Activated CD4-positive, alpha-beta T cell treated with anti-CD3 and anti-CD28 coated beads, Interleukin-2, Interleukin-6, amounts not matched to agents 100 ng/mL and 50 ng/mL, durations not matched to agents 16 hours and 8 hours (primary cell): ENCODE results near the gene GNMT.
"Not testable (repeated sequence)": the region's sequence is repeated elsewhere in the genome, so short reads cannot be mapped to it uniquely, and the experiment has no call there.

ENCODE experiments used
- DNase-seq: peaks from one replicate; pipeline ENCODE4 v3.0.0-alpha.2; 2020

GNMT gene

DNA sequence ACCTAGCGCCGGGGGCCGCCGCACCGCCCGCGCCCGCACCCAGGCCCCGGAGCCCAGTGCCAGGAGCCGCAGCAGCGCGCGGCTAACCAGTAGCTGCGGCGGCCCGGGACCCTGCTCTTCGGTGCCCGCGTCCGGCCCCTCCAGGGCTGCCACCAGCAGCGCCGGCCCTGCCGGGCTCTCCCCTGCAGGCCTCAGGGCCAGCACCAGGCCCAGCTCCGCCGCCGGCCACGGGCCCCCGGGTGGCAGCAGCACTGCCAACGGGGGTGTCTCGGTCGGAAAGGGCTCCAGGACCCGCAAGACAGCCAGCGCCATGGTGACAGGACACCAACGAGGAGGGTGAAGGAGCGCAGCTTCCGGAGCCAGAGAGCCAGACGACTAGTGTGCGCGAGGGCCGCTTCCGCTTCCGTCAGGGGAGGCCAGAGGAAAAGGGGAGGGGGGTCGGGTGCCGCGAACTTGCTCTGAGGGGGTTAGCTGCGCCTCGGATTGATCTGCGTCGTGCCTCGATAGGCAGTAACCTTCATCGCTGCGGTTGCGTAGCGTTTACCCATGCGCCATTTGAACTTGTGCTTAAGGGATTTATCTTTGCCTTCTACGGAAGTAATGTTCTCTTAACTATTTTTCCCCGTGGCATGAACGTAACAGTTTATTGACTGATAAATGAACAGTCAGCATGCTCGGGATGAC is 18.4 kb downstream of the GNMT start, which contains the start of gene PEX6:
PEX6 (minus strand) TSS at position 343 of the 684 bp plus-strand sequence; CDS start at position 312, 31 bp downstream.
- peak; percentile 97 for DNase-seq

DNA sequence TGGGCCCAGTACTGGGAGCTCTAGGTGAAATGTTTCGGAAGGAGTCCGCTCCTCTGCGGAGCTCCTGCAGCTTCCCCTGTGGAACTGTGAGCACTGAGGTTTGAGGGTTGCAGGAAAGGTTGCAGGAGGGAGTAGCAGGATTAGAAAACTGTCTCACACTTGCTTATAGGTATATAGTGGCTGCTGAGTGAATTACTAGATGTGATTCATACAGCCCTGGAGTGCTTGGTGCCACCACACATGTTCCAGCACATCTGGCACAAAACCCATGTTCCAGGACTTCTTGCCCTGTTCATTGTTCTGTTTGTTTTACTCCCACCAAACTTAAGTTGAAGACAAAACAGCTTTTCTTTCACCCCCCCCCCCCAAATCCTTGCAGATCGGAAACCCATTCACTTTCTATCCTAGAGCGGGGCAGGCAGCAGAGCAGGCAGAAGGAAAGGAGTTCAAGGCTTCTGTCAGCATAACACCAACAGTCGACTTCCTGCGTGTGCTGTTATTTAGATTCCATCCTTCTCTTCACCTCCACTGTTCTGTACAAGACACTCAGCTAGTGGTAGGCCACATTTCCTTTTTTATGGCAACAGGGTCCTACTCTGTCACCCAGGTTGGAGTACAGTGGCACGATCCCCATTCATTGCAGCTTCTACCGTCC is 19.1 kb downstream of the GNMT start:
- DNase-seq: no peak

DNA sequence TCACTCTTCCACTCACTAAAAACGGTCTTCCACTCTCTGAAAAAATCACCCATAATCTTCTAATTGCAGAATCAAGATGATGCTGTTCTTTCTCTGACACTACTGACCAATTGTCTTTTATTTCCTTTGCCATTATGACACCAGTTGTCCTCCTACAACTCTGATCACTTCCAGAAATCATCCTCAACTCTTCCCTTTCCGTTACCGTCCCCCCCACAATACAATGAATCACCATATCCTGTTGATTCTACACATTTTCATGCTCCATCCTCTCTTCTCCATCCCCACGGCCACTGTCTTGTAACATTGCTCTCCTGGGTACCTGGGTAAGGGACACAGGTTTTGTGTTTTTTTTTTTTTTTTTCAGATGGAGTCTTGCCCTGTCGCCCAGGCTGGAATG is 21.3 kb downstream of the GNMT start:
- DNase-seq: no peak

DNA sequence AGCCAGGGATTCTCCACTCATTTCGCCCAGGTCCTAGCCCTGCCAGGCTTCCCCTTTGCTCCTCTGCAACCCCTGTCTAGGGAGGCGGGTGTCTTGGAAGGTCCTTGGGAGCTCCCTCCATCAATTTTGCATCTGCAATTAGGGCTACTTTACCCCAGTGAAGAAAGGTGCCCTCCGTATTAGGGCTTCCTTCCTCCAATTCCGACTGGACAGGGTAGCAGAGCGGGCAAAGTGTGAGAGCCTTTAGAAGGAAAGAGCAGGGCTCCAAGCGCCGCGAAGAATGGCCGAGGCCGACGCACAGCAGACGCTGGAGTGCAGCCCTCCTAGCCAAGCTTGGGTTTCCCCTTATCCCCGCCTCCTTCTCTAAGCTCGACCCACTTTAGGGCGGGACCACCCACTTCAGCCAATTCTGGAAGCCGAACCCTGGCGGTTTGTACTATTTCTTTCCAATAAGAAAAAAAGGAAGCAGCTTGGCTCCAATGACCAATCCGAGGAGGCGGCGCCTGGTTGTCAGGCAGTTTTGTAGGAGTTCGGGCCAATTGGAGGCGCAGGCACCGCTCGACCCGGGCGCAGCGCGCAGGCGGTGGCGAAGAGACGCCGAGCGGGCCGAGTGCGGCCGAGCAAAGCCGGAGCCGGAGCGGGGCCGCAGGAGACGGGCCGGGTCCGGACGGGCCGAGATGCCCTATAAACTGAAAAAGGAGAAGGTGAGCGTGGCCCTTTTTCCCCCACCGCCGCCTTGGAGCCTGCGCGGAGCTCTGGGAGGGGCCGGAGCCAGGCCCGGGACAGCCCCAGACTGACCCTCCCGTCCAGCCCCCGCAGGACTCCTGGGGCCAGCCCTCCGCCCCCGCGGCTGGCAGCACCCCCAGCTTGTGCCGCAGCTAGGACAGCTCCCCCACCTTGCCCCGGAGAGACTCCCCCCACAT is 23.7 kb downstream of the GNMT start, which contains the start of gene PPP2R5D:
PPP2R5D (plus strand) TSS at position 570 of the 923 bp plus-strand sequence; CDS start at position 678, 108 bp downstream.
- DNase-seq: peak; percentile 99

DNA sequence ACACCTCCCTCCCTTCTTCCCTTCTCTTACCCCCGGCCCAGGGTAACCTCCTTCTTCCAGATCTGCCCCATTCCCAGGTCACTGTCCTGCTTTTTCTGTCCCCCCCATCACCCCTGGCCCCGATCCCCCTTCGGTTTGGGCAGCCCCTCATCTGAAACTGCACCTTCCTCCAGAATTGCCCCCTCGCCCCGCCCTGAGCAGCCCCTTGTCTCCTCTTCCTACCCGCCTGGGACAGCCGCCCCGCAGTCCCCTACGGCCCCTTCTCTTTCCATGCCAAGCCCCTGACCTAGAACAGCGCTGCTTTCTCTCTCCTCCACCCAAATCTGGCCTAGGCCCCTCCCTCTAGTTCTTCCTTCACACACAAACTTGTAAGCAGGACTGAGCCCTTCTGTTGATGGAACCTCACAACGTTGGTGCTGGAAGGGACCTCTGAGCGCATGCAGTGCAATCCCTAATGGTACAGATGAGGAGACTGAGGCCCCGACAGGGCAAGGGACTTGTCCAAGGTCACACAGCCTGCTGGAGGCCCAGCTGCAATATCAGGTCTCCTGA is 24.4 kb downstream of the GNMT start:
- DNase-seq: no peak

DNA sequence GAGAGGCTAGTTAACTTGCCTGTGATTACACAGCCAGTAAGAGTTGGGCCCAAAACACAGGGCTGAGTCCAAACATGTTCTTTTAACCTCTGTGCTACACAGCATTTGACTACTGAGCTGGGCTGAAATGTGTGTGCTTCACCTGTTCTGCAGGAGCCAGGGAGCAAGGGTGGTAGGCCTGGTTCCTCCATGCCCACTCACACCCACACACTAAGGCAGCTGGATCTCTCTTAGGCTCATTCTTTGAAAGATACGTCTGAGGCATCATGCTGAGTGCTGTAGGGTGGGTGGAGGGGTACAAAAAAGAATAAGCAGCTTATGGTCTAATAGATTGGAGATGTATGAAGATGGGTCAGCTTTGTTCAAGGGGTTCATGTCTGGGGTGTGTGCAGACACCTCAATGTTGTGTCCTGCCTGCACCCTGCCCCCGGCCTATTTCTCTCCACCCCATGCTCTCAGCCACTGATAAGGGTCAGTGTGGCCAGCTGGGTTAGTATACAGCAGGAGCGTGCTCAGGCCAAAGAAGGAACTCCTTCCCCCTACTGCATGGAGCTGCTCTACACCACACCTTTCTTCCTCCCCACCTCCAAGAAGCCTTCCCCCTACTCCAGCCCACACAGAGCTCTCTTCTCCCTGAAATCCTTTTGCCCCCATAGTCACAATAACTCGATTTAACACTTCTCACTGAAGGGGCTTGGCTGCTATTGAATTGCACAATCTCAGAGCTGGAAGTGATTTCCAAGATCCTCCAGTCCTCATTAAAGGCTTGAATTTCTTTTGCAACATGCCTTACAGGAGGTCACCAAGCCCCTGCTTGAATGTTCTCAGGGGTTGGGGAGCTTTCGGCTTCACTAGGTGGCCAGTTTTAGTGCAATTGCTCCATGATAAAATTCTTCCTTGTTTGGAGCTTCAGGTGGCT is 27.2 kb downstream of the GNMT start:
- DNase-seq: no peak

DNA sequence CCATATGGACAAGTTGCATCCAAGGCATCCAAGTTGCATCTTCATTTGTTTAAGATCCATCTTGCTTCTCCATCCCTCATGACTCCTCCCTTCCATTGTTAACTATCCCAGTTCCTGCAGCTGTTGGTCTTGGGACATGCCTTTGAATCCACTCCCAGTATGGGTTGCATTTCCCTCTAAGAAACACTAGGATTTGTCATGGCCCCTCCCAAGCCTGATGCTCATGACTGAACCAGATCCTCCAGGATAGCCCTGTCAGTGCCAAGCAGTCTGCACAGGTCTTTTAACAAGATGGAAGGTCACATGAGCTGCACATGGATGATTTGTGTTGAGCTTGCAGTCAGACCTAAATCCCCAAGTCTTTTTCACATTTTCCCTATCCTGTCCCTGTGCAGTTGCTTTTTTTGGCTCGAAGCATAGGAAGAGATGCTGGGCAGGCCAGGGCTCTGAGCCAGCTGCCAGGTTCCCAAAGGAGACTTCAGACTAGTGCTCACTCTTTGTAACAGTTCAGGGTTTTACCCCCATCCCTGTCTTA is 28.0 kb downstream of the GNMT start:
- no peak for DNase-seq

DNA sequence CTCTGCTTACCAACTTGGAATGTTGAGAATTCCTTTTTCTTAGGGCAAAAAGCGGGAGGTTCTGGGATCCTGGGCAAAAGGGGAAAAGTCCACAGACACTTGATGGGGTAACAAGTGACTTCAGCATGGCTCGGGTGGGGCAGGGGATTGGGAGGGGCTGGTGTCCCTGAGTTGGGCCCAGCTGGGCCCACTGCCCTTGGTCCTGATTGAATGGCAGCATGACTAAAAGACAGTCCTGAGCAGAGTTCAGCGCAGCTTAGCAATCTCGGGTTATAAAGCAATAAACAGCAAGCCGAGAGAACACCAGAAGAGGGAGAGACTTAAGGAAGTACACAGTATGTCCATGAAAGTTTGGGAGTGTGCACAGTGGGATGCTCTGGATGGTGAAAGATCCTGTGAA is 29.4 kb downstream of the GNMT start:
- DNase-seq: no peak

DNA sequence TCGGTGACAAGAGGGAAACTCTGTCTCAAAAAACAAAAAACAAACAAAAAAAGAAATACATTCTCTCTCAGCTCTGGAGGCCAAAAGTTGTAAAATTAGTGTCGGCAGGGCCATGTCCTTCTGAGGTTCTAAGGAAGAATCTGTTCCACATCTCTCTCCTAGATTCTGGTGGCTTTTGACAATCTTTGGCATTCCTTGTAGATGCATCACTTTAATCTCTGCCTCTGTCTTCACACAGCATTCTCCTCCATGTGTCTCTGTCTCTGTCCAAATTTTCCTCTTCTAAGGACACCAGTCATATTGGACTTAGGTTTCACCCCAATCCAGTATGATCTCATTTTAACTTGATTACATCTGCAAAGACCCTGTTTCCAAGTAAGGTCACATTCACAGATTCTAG is 32.9 kb downstream of the GNMT start:
- no peak for DNase-seq

DNA sequence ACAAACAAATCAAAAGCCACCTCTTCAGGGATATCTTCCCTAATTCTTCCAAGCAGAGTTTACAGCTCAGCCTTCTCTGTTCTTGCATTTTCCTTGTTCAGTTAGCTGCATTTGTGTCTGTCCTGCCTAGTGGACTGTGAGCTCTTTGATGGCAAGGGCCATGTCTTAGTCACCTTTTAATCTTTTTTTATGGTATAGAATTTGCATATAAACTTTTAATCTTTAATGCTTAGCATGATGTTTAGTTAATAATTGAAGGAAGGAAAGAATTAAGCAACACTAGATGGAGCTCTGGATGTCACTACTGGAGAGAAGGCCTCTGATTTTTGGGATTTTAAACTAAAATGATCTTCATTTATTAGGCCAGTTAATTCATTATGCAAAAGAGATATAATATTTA is 36.0 kb downstream of the GNMT start:
- no peak for DNase-seq

DNA sequence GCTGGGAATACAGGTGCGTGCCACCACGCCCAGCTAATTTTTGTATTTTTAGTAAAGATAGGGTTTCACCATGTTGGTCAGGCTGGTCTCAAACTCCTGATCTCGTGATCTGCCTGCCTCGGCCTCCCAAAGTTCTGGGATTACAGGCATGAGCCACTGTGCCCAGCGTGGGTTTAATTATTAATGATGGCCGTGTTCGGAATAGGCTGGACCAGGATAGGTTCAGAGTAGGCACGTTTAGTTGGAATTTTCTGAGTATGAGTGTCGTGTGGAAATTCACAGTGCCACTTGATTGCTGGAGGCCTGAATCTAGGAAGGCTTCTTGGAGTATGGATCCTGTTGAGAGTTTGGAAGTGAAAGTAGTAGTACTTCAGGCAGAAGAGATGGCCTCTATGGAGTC is 37.7 kb downstream of the GNMT start:
- not testable (repeated sequence) for DNase-seq

DNA sequence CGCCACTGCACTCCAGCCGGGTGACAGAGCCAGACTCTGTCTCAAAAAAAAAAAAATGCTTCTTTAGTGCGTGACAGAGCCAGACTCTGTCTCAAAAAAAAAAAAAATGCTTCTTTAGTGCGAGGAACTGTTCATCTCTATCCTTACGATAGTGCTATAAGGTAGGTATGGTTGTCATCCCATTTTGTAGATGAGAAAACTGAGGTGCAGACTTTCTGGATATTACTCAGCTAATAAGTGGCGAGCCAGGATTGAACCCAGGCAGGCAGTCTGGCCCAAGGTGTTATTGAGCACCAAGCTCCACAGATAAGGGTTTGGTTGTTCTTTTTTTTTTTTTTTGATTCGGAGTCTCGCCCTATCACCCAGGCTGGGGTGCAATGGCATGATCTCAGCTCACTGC is 41.3 kb downstream of the GNMT start:
- no peak for DNase-seq

DNA sequence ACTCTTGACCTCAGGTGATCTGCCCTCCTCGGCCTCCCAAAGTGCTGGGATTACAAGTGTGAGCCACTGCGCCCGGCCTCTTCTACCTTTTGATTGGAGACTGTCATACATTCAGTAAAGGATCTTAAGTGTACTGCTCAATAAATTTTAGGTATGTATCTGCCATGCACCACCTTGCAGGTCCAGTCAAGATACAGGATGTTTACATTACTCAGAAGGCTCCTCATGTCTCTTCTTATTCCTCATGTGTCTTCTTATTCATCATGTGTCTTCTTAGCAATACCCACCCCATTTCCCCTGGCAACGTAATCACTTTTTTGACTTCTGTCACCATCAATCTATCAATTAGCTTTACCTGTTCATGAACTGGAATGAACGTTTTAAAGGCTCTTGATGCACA is 45.3 kb downstream of the GNMT start:
- no peak for DNase-seq

DNA sequence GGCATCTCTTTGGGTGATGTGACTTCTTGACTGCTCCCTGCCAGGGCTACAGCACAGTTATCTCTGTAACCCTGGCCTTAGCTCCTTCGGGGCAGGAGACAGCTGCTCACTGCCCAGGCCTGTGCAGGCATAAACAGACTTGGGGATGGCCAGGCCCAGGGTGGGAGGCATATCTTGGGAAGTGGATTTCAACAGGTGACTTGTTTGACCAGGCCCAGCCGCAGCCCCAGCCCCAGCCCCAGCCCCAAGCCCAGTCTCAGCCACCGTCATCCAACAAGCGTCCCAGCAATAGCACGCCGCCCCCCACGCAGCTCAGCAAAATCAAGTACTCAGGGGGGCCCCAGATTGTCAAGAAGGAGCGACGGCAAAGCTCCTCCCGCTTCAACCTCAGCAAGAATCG is 45.7 kb downstream of the GNMT start:
- DNase-seq: no peak

DNA sequence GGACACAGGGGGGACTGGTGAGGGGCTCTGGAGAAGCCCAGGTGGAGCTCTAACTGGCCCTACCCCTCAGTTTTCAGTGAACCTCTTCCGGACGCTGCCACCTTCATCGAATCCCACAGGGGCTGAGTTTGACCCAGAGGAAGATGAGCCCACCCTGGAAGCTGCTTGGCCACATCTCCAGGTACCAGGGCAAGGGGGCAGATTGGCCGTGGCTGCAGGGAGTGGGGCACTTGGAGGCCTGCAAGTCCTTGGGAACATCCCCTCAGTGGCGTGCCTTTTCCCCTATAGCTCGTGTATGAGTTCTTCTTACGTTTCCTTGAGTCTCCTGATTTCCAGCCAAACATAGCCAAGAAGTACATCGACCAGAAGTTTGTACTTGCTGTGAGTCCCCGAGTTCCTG is 46.6 kb downstream of the GNMT start:
- no peak for DNase-seq

DNA sequence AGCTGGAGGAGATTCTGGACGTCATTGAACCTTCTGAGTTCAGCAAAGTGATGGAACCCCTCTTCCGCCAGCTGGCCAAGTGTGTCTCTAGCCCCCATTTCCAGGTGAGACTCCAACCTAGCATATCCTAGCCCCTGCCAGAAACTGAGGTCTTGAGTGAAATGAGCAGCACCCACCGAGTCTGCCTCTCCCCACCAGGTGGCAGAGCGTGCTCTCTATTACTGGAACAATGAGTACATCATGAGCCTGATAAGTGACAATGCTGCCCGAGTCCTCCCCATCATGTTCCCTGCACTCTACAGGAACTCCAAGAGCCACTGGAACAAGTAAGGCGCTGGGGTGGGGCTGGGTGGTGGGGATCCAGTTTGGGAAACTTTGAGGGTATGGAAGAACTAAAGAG is 48.6 kb downstream of the GNMT start:
- DNase-seq: peak; percentile 43

DNA sequence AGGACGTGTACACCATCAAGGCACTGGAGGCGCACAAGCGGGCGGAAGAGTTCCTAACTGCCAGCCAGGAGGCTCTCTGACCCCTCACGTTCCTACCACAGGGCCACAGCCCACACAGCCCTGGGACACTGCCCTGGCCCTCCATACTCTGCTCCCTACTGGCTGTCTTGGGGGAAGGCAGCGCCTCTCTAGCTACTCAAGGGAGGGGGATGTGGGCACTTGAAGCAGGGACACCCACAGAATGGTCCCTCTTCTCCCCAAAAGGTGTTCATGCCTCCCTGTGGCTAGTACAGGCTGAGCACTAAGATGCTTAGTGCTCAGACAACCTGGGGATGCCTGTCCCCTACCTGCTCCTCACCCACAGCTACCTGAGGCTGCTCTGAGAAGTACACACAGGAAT is 50.7 kb downstream of the GNMT start:
- no peak for DNase-seq

DNA sequence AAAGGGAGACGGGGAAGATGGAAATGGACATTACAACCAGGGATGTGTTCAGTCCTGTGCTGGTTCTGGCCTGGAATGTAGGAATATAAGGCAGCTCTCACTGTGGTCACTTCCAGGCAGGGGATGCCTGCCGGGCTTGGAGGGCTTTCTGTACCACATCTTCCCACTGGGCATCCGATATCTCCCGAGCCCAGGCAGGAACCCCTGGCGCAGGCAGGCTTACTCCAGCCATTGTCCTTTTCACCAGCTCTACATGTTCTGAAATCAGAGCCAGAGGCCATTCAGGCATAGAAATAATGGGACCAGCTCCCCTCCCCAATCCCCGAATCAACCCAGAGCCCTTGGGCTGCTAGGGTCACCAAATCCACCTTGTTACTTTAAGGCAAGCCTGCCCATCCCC is 51.8 kb downstream of the GNMT start:
- DNase-seq: no peak

DNA sequence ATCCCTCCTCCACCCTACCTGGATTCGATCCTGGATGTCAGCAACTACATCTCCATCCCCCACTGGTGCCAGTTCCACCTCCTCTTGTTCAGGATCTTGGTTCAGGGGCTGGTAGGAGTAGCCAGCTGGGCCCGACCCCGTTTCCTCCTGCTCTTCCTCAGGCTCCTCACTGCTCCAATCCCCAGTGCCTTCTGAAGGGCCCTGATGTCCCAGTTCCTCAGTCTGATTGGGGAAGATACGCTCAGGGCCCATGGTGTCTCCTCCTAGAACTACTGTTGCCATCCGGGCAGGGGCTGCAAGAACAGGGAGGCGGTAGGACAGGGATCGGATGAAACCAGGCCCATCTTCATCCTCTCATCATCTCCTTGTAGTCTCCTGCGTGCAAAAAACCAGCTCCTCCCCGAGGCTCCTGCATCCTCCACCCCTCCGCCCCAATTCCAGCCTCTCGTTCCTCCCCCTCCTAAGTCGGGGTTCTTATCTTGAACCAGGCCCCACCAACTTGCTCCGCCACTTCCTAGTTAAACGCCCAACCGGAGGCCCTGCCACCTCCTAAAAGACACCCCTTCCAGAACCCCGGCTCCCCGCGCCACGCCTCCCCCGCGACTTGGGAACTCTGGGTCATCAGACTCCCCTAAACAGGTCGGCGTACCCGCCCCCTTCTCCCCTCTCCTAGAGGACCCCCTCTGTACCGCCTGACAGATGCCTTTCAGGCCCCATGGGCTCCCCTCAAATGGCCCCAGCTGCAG is 52.7 kb downstream of the GNMT start:
- no peak for DNase-seq
